Lower leg skin (tissue), 4 donors: Measurements from ENCODE around the gene TXNDC5. TPM values are rescaled to one million over a fixed set of nuclear protein-coding genes. Genes with fewer than 3 reads are reported as not detected.

Experiments used
- DNase-seq, 2 donors: peaks; one replicate each; pipeline ENCODE4 v3.0.0-alpha.2; 2019; ENCODE audit warnings: low spot score in 2 of 2
- H3K4me3 ChIP-seq: fragments of 200-600 bp; sonication (generic); 2 replicates; pipeline ENCODE4 v1.5.1; 2017; ENCODE audit warnings: mild to moderate bottlenecking, low read depth; ENCODE audit not compliant: poor library complexity, severe bottlenecking
- CTCF ChIP-seq, 3 donors: fragments of 450-650 bp; IDR thresholded peaks; one replicate each; pipeline ENCODE4 v1.5.1; 2016; ENCODE audit warnings: antibody characterized with exemption in 3 of 3, mild to moderate bottlenecking in 3 of 3, moderate library complexity in 2 of 3
- POLR2A ChIP-seq, 2 donors: fragments of 450-650 bp; IDR thresholded peaks; one replicate each; pipeline ENCODE4 v1.6.1; 2016 to 2017; ENCODE audit warnings: antibody characterized with exemption in 2 of 2, mild to moderate bottlenecking in 1 of 2, moderate library complexity in 1 of 2
- WGBS, 2 donors: methylation state at CpG; one replicate each; pipeline ENCODE4 v1.1.5; 2018; 5-methylcytosine and 5-hydroxymethylcytosine counted together
- intact Hi-C: fragments of 100-400 bp; cut with DNase I; formaldehyde crosslinking; loops from one replicate; pipeline ENCODE4 v1.15.0; 2023; ENCODE audit warnings: low total_unique reads
- total RNA-seq, 4 donors: library from RNA; depleted of rRNA; stranded (reverse); fragments of >200 nt; gene quantifications; one replicate each; pipeline ENCODE4 v1.1.0, GENCODE V29; 2016

Gene TXNDC5
- total RNA-seq, 4 donors from 2014 or later: 29.3 to 68.5 (median 44.1) TPM

- 69 to 75% methylated on average over 11 of the region's 11 CpGs for WGBS, 2 donors
- DNase-seq: peak; percentile 77 to 94
- no peak overlapping the region for H3K4me3 ChIP-seq
- intact Hi-C loops: loop anchor here (5.0 kb wide), 1 partner anchor 863 kb away; no protein-coding TSS in a partner anchor
- TF ChIP-seq CTCF (IDR thresholded peaks at IDR 0.05): no peak
Measured at GRCh38 chr6:7914991-7915789, 4.6 kb upstream of the TXNDC5 start.

GRCh38 chr6:7914311-7914710, 3.7 kb upstream of the TXNDC5 start:
- H3K4me3 ChIP-seq: no peak overlapping the region
- WGBS, 2 donors: 87% methylated on average over 5 of the region's 5 CpGs
- intact Hi-C loops: loop anchor here (5.0 kb wide), 1 partner anchor 862 kb away; no protein-coding TSS in a partner anchor
- TF ChIP-seq POLR2A (IDR thresholded peaks at IDR 0.05): no peak
- TF ChIP-seq CTCF (IDR thresholded peaks at IDR 0.05): no peak
- DNase-seq: no peak

- TF ChIP-seq POLR2A (IDR thresholded peaks at IDR 0.05) (no peak), CTCF (IDR thresholded peaks at IDR 0.05) (no peak)
Measured at GRCh38 chr6:7912736-7913517, 2.3 kb upstream of the TXNDC5 start.

GRCh38 chr6:7912024-7912423, 1.4 kb upstream of the TXNDC5 start:
- H3K4me3 ChIP-seq: no peak overlapping the region
- intact Hi-C loops: loop anchor here (5.0 kb wide), 1 partner anchor 860 kb away; no protein-coding TSS in a partner anchor
- DNase-seq: peak in 1 of 2 donors; percentile 37
- no peak for TF ChIP-seq POLR2A (IDR thresholded peaks at IDR 0.05)
- TF ChIP-seq CTCF (IDR thresholded peaks at IDR 0.05): no peak
- WGBS, 2 donors: 65 to 73% methylated on average over 6 of the region's 6 CpGs

More at GRCh38 chr6:7912736-7913517, 2.3 kb upstream of the TXNDC5 start:
- no peak for DNase-seq
- 70 to 79% methylated on average over 8 of the region's 8 CpGs for whole genome bisulfite sequencing, 2 donors
- H3K4me3 ChIP-seq: no peak overlapping the region
- intact Hi-C loops: loop anchor here (5.0 kb wide), 1 partner anchor 861 kb away; no protein-coding TSS in a partner anchor

GRCh38 chr6:7911345-7911725, 747 bp upstream of the TXNDC5 start:
- TF ChIP-seq CTCF (IDR thresholded peaks at IDR 0.05) (no peak), POLR2A (IDR thresholded peaks at IDR 0.05) (no peak)
- intact Hi-C loops: loop anchor here (5.0 kb wide), 1 partner anchor 859 kb away; no protein-coding TSS in a partner anchor
- no peak overlapping the region for H3K4me3 ChIP-seq
- DNase-seq: no peak
- 46 to 64% methylated on average over 11 of the region's 11 CpGs for WGBS, 2 donors
